GM12872 (cell line): ENCODE measurements around the gene EIF4A2.

Experiments
- CTCF ChIP-seq: IDR thresholded peaks from 3 replicates; pipeline ENCODE4 v1.5.1; 2011; ENCODE audit warnings: low read depth, mild to moderate bottlenecking, low read length, moderate library complexity; ENCODE audit not compliant: insufficient read depth

The EIF4A2 gene

GRCh38 chr3:186754871-186755270, 28.5 kb upstream of the EIF4A2 start:
- TF ChIP-seq CTCF: no peak

- no peak for TF ChIP-seq CTCF
These were observed 26.2 kb upstream of the EIF4A2 start for GRCh38 chr3:186757214-186757613.

- no peak for TF ChIP-seq CTCF
These were observed 25.6 kb upstream of the EIF4A2 start for GRCh38 chr3:186757686-186758220.

- TF ChIP-seq CTCF: no peak
These were observed 24.0 kb upstream of the EIF4A2 start for GRCh38 chr3:186759231-186759930.

GRCh38 chr3:186760141-186760833, 23.1 kb upstream of the EIF4A2 start:
- no peak for TF ChIP-seq CTCF

- no peak for TF ChIP-seq CTCF
These were observed 22.4 kb upstream of the EIF4A2 start for GRCh38 chr3:186760897-186761447.

- no peak for TF ChIP-seq CTCF
These were observed 11.1 kb upstream of the EIF4A2 start for GRCh38 chr3:186772281-186772694.
